ENCODE measurements around the gene PLLP.

Gene PLLP

GRCh38 chr16:57266531-57267260, 17.8 kb downstream of the PLLP start:
- TF ChIP-seq CTCF (IDR thresholded peaks at IDR 0.05; ENCODE audit: insufficient read depth, low read depth, low read length, missing control alignments), result no peak
- no peak overlapping the region for H3K4me3 ChIP-seq (ENCODE audit: low read depth, low read length)
- no peak for DNase-seq (ENCODE audit: low read depth)

GRCh38 chr16:57265850-57266530, 18.5 kb downstream of the PLLP start:
- no peak for DNase-seq (ENCODE audit: low read depth)
- TF ChIP-seq CTCF (IDR thresholded peaks at IDR 0.05; ENCODE audit: insufficient read depth, low read depth, low read length, missing control alignments), result no peak
- H3K4me3 ChIP-seq (ENCODE audit: low read depth, low read length), result no peak overlapping the region

- no peak for TF ChIP-seq CTCF (IDR thresholded peaks at IDR 0.05; ENCODE audit: insufficient read depth, low read depth, low read length, missing control alignments)
- no peak overlapping the region for H3K4me3 ChIP-seq (ENCODE audit: low read depth, low read length)
- DNase-seq (ENCODE audit: low read depth), result no peak
These were observed 19.5 kb downstream of the PLLP start for GRCh38 chr16:57264950-57265371.

- no peak overlapping the region for H3K4me3 ChIP-seq (ENCODE audit: low read depth, low read length)
- no peak for DNase-seq (ENCODE audit: low read depth)
- no peak for TF ChIP-seq CTCF (IDR thresholded peaks at IDR 0.05; ENCODE audit: insufficient read depth, low read depth, low read length, missing control alignments)
These were observed 20.1 kb downstream of the PLLP start for GRCh38 chr16:57264381-57264780.

GRCh38 chr16:57263541-57264351, 20.7 kb downstream of the PLLP start:
- no peak for DNase-seq (ENCODE audit: low read depth)
- H3K4me3 ChIP-seq (ENCODE audit: low read depth, low read length), result no peak overlapping the region
- TF ChIP-seq CTCF (IDR thresholded peaks at IDR 0.05; ENCODE audit: insufficient read depth, low read depth, low read length, missing control alignments), result no peak

- no peak for DNase-seq (ENCODE audit: low read depth)
- no peak overlapping the region for H3K4me3 ChIP-seq (ENCODE audit: low read depth, low read length)
- TF ChIP-seq CTCF (IDR thresholded peaks at IDR 0.05; ENCODE audit: insufficient read depth, low read depth, low read length, missing control alignments), result no peak
These were observed 21.5 kb downstream of the PLLP start for GRCh38 chr16:57262841-57263540.

Measured in GM12865 (cell line).